Subcutaneous adipose tissue (tissue), 4 donors: ENCODE data around the gene CASKIN1. TPM values are rescaled to one million over a fixed set of nuclear protein-coding genes. Genes with fewer than 3 reads are reported as not detected.

Source experiments
- total RNA-seq, 4 donors: library from RNA; depleted of rRNA; stranded (reverse); fragments of >200 nt; gene quantifications; one replicate each; pipeline ENCODE4 v1.1.0, GENCODE V29; 2016
- TF ChIP-seq, protein P1 (sequence below): fragments of 450-650 bp; IDR thresholded peaks from one replicate; pipeline ENCODE4 v1.5.1; 2016; ENCODE audit warnings: low read depth, mild to moderate bottlenecking, control low read depth, antibody characterized with exemption, moderate library complexity

The CASKIN1 gene
- total RNA-seq, 4 donors from 2014 or later = not detected

GRCh38 chr16:2210386-2211365, 14.3 kb upstream of the CASKIN1 start, which contains the start of gene BRICD5:
TSS of gene BRICD5 (minus strand) at chr16:2210863. CDS start at chr16:2210833, 30 bp downstream.
- TF ChIP-seq, protein P1, sequence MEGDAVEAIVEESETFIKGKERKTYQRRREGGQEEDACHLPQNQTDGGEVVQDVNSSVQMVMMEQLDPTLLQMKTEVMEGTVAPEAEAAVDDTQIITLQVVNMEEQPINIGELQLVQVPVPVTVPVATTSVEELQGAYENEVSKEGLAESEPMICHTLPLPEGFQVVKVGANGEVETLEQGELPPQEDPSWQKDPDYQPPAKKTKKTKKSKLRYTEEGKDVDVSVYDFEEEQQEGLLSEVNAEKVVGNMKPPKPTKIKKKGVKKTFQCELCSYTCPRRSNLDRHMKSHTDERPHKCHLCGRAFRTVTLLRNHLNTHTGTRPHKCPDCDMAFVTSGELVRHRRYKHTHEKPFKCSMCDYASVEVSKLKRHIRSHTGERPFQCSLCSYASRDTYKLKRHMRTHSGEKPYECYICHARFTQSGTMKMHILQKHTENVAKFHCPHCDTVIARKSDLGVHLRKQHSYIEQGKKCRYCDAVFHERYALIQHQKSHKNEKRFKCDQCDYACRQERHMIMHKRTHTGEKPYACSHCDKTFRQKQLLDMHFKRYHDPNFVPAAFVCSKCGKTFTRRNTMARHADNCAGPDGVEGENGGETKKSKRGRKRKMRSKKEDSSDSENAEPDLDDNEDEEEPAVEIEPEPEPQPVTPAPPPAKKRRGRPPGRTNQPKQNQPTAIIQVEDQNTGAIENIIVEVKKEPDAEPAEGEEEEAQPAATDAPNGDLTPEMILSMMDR = no peak

GRCh38 chr16:2210009-2210332, 13.6 kb upstream of the CASKIN1 start:
- TF ChIP-seq, protein P1 = no peak

GRCh38 chr16:2209258-2210008, 13.0 kb upstream of the CASKIN1 start:
- TF ChIP-seq, protein P1 = no peak

- TF ChIP-seq, protein P1 = no peak
Measured at GRCh38 chr16:2208772-2209171, 12.4 kb upstream of the CASKIN1 start.

GRCh38 chr16:2208308-2208707, 11.9 kb upstream of the CASKIN1 start:
- TF ChIP-seq, protein P1 = no peak

DNA sequence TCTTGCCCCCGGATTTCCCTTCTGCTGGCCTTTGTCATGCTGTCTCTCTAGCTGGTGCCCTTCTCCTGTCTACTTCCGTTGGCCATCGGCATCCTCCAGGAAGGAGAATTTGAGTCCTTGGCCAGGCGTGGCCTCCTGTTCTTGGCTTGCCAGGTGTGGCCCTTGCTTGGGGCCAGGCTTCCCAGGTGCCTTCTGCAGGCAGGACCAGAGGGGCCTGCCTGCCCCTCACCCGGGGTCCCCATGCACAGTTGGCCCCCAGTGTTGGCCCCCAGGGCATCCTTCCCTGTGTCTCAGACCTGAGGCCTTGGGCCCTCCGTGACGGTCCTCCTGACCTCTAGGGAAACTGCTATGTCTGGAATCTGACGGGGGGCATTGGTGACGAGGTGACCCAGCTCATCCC, 11.5 kb upstream of the CASKIN1 start:
- TF ChIP-seq, protein P1 = no peak
